GM18909 (cell line): ENCODE results near the gene PIK3R3.

Experiments used
- ATAC-seq: cut with Tn5 transposase; IDR thresholded peaks from one replicate; pipeline ENCODE4 v1.9.1; 2021; ENCODE audit warnings: mild to moderate bottlenecking; ENCODE audit not compliant: unreplicated experiment, poor library complexity

Gene PIK3R3

DNA sequence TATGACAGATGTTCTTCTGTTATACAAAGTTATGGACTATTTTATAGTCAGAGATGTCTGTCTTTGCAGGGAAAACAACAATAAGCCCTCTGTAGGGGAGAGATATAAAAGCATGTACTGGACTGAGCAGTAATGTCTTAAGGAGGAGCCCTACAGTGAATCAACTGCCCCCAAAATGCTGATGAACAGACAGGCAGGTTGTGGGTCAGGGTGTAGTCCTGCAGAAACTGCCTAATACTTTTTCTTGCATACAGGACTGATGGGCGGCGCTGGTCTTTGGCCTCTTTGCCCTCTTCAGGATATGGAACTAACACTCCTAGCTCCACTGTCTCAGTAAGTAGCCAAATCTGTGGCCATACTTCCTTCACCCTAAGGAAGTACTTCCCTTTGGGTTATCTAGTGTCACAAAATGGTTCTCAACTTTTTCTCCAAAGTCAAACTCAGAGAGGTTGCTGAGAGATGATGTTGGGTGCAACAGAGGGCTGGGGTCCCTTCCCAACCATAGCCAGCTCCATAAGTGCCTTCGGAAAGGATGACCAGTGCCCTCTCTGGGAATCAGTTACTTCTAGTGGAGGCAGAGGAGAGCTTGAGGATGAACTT is 129.8 kb downstream of the PIK3R3 start:
- ATAC-seq, result no peak

- ATAC-seq, result no peak
These were observed 131.2 kb downstream of the PIK3R3 start for GRCh38 chr1:46001081-46001785.

DNA sequence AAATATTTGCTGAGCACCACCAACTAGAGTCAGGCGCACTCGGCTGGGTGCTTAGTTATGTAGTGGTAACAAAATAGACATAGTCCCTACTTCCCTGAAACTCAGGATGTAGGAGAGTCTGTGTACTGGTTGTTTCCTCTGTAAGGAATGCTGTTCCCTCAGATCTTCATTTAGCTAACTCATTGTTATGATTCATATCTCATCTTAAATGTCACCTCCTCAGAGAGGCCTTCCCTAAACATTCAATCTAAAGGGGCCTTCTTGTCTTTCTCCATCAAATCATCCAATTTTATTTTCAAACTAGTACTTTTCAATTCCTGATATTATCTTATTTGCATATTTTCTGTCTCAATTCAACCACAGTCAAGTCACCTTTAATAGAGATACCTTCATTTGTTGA is 132.9 kb downstream of the PIK3R3 start:
- no peak for ATAC-seq

DNA sequence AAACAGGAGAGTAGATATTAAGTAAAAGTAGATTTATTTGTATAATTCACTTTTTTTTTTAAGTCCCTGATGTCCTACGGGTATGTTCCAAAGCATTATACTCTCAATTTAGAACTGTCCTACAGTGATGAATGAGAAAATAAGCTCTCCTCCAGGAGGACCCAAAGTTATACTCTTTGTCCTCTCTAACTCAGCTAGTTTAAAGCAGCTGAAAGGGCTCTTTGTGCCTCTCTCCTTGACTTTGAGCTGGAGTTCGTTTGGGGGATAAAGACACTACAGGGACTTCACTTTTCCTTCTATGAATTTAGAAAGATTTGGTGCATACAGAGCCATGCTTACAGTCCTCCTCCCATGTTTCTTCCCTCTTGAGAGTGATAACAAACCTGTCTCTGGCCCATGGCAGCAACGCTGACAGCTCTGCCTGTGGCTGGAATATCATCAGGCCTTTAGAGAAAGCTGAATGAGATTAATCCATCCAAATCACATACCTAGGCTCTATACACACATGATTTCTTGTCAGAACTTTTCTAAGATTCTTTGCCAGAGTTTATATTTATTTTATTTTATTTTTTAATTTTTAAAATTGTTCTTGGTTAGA is 134.3 kb downstream of the PIK3R3 start:
- no peak for ATAC-seq

GRCh38 chr1:45995298-45995697 is 137.1 kb downstream of the PIK3R3 start:
- no peak for ATAC-seq

- ATAC-seq, result no peak
These were observed 138.0 kb downstream of the PIK3R3 start for GRCh38 chr1:45994423-45994822.
